Keratinocyte (primary cell): Measurements from ENCODE around the gene SLC9A8. TPM values are rescaled to one million over a fixed set of nuclear protein-coding genes. Genes with fewer than 3 reads are reported as not detected.
"Not testable (repeated sequence)": the region's sequence is repeated elsewhere in the genome, so short reads cannot be mapped to it uniquely, and the experiment has no call there.

Experiments
- DNase-seq: peaks from one replicate; pipeline ENCODE4 v3.0.0-alpha.2; 2011; ENCODE audit warnings: low read depth, missing footprints, low spot score
- FAIRE-seq: peaks from 2 replicates; lab custom pipeline; 2011; peaks lifted over from hg19 to GRCh38; lab: Jason Lieb, UNC
- H2AFZ ChIP-seq: 2 replicates; pipeline ENCODE4 v1.6.0; 2012; ENCODE audit warnings: low read length, control low read depth, inconsistent platforms; ENCODE audit not compliant: control insufficient read depth
- H3K27ac ChIP-seq: 2 replicates; pipeline ENCODE4 v1.5.1; 2011; ENCODE audit warnings: low read length; ENCODE audit not compliant: control insufficient read depth, insufficient read depth
- H3K27me3 ChIP-seq: 3 replicates; pipeline ENCODE4 v1.6.0; 2011; ENCODE audit warnings: low read length; ENCODE audit not compliant: control insufficient read depth, insufficient read depth; ENCODE audit errors: extremely low read depth
- H3K36me3 ChIP-seq, 2 experiments: 2 replicates in 1 of 2; 3 replicates in 1 of 2; pipeline ENCODE4 v1.5.1; 2011; ENCODE audit warnings: low read length in 2 of 2, mild to moderate bottlenecking in 1 of 2; ENCODE audit not compliant: control insufficient read depth in 2 of 2, insufficient read depth in 2 of 2; ENCODE audit errors: extremely low read depth in 1 of 2
- H3K4me1 ChIP-seq: 3 replicates; pipeline ENCODE4 v1.5.1; 2011; ENCODE audit warnings: low read length; ENCODE audit not compliant: control insufficient read depth, insufficient read depth; ENCODE audit errors: extremely low read depth
- H3K4me2 ChIP-seq: 3 replicates; pipeline ENCODE4 v1.6.0; 2011; ENCODE audit warnings: low read depth, low read length; ENCODE audit not compliant: control insufficient read depth, insufficient read depth; ENCODE audit errors: extremely low read depth
- H3K4me3 ChIP-seq, 3 experiments: fragments of 200-600 bp in 1 of 3; sonication (generic) in 1 of 3; 2 replicates in 2 of 3; 3 replicates in 1 of 3; pipeline ENCODE4 v1.5.1; 2011 to 2016; ENCODE audit warnings: low read length in 3 of 3, mild to moderate bottlenecking in 3 of 3, control low read depth in 2 of 3, inconsistent platforms in 1 of 3, low read depth in 1 of 3, mixed read lengths in 1 of 3, mixed run types in 1 of 3, moderate library complexity in 1 of 3; ENCODE audit not compliant: control insufficient read depth in 2 of 3, insufficient read depth in 2 of 3; ENCODE audit errors: extremely low read depth in 1 of 3
- H3K79me2 ChIP-seq: 2 replicates; pipeline ENCODE4 v1.6.0; 2012; ENCODE audit warnings: low read length; ENCODE audit not compliant: control insufficient read depth, insufficient read depth
- H3K9ac ChIP-seq: 3 replicates; pipeline ENCODE4 v1.6.0; 2011; ENCODE audit warnings: low read length; ENCODE audit not compliant: control insufficient read depth, insufficient read depth; ENCODE audit errors: extremely low read depth
- H3K9me1 ChIP-seq: 3 replicates; pipeline ENCODE4 v1.6.0; 2011; ENCODE audit warnings: low read length; ENCODE audit not compliant: control insufficient read depth, insufficient read depth; ENCODE audit errors: extremely low read depth
- H3K9me3 ChIP-seq: 2 replicates; pipeline ENCODE4 v1.5.1; 2012; ENCODE audit warnings: low read depth, low read length; ENCODE audit not compliant: control insufficient read depth
- H4K20me1 ChIP-seq: 3 replicates; pipeline ENCODE4 v1.6.0; 2011; ENCODE audit warnings: low read length; ENCODE audit not compliant: control insufficient read depth, insufficient read depth; ENCODE audit errors: extremely low read depth
- EZH2 ChIP-seq: IDR thresholded peaks from one replicate; pipeline ENCODE4 v1.6.1; 2012; ENCODE audit warnings: inconsistent platforms, mild to moderate bottlenecking, low read length, moderate library complexity
- dilution Hi-C: fragments of 300-500 bp; cut with MboI; formaldehyde crosslinking; loops from one replicate; pipeline ENCODE4 v1.7.0; 2020; ENCODE audit warnings: low sequenced_read_pairs; ENCODE audit not compliant: extremely low pct_ligation_motif_present
- polyA plus RNA-seq, 5 experiments: library from polyadenylated mRNA; depleted of rRNA in 3 of 5; stranded (reverse) in 3 of 5; stranded (forward) in 1 of 5; unstranded in 1 of 5; fragments of >200 nt; gene quantifications; 1 replicate in 1 of 5; 2 replicates in 3 of 5; 3 replicates in 1 of 5; pipeline versions ENCODE4 v1.2.1 to v1.2.3, GENCODE V29; 2011 to 2012; ENCODE audit warnings: missing spikeins in 2 of 5, low read depth in 1 of 5, low replicate concordance in 1 of 5

SLC9A8 gene
- polyA plus RNA-seq, 1 donor (not counting 4 experiments of a cell fraction or from before 2014, with no cell fraction given) = 1.9 TPM

DNA sequence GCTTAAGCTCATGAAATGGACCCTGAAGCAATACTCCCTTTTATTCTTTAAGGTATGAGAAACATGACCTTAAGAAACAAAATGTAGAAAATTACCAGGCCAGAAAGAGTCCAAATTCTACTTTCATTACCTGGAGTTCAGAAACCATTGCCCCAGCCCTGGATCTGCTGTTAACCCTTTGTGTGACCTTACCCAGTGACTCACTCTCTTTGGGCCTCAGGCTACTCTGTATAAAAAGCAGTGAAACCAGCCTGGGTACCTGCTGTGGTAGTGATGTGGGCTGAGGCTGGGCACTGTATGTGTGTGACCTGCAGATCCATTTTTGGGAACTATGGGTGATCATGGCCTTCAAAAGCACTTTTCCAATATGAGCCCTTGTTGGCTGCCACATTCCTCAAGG is 47.2 kb downstream of the SLC9A8 start:
- H3K4me1 ChIP-seq = peaks cover 7% of the 10 kb centered on the region
- H2AFZ ChIP-seq = no peak overlapping the region
- no peak for FAIRE-seq
- peaks cover 9 to 10% of the 10 kb centered on the region in 2 experiments for H3K36me3 ChIP-seq
- DNase-seq = no peak
- no peak for TF ChIP-seq EZH2
- H3K27me3 ChIP-seq = no peaks in the 10 kb centered on the region
- H4K20me1 ChIP-seq = no peaks in the 10 kb centered on the region
- H3K27ac ChIP-seq = no peak overlapping the region
- dilution Hi-C loops = no loop called here
- H3K9me3 ChIP-seq = no peaks in the 10 kb centered on the region
- H3K79me2 ChIP-seq = no peaks in the 10 kb centered on the region
- H3K9ac ChIP-seq = no peak overlapping the region
- no peak overlapping the region for H3K4me2 ChIP-seq
- H3K9me1 ChIP-seq = no peaks in the 10 kb centered on the region
- H3K4me3 ChIP-seq = no peak overlapping the region

DNA sequence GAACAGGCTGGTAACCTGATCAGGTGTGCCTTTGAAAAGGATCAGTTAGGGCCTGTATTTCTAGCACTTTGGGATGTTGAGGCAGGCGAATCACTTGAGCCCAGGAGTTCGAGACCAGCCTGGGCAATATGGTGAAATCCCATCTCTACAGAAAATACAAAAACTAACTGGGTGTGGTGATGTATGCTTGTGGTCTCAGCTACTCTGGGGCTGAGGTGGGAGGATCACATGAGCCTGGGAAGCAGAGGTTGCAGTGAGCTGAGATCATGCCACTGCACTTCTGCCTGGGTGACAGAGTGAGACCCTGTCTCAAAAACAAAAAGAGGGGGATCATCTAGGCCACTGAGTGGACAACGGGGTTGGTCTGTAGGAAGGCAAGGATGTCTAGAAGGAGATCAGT is 48.6 kb downstream of the SLC9A8 start:
- H2AFZ ChIP-seq, H4K20me1 ChIP-seq, DNase-seq, H3K4me1 ChIP-seq, H3K79me2 ChIP-seq, H3K4me3 ChIP-seq, H3K27ac ChIP-seq, H3K9me3 ChIP-seq, H3K4me2 ChIP-seq, H3K9me1 ChIP-seq, H3K27me3 ChIP-seq, H3K9ac ChIP-seq, FAIRE-seq, dilution Hi-C loops, H3K36me3 ChIP-seq: not testable (repeated sequence)

- no peak for TF ChIP-seq EZH2
- Histone ChIP-seq H3K9me1 (no peaks in the 10 kb centered on the region), H3K27ac (no peak overlapping the region), H2AFZ (no peak overlapping the region), H3K9ac (no peak overlapping the region), H3K4me2 (no peak overlapping the region), H4K20me1 (no peaks in the 10 kb centered on the region), H3K27me3 (no peaks in the 10 kb centered on the region), H3K4me1 (peaks cover 7% of the 10 kb centered on the region), H3K79me2 (no peaks in the 10 kb centered on the region), H3K4me3 (no peak overlapping the region), H3K36me3 (peaks cover 3 to 5% of the 10 kb centered on the region in 2 experiments), H3K9me3 (no peaks in the 10 kb centered on the region)
- FAIRE-seq = no peak
- DNase-seq = no peak
- dilution Hi-C loops = no loop called here
These were observed 50.1 kb downstream of the SLC9A8 start for GRCh38 chr20:49862607-49863200.
